ENCODE results near the gene VEGFD.
"Not testable (repeated sequence)": the region's sequence is repeated elsewhere in the genome, so short reads cannot be mapped to it uniquely, and the experiment has no call there.

The VEGFD gene

DNA sequence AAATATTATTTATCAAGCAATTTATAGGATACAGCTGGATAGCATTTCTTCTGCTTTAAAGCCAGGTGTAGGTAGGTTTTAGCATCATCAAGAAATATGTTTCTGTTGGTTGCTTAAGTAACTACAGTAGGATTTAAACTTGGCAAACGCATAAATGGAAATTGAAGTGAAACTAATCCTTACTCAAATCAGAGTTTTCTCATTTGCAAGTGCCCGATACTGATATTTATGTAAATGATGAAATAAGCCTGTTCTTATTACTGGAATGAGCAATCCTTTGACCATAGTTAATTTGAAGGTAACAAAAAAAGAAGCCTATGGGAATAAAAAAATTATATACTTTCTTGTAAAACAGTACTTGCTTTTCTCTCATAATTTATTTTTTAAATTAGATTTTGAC lies 25.7 kb downstream of the VEGFD start:
- no peak for DNase-seq (ENCODE audit: low spot score)

DNA sequence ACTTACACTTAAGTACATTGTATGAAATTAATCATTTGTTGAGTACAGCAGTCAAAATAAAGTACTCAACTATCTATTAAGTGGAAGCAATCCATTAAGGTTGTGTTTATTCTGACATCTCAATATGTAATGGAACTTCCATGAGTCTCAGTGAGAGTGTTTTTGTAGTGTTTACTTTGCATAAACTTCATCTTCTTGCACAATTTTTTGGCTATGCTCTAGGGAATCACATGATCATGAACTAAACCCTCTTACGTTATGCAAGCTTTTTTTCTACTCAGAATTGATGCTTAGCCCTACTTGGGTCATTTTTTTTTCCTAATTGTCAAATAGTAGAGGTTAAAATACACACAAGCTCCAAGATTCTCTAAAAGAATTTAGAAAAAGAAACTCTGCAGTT lies 27.8 kb downstream of the VEGFD start:
- DNase-seq (ENCODE audit: low spot score), result no peak

DNA sequence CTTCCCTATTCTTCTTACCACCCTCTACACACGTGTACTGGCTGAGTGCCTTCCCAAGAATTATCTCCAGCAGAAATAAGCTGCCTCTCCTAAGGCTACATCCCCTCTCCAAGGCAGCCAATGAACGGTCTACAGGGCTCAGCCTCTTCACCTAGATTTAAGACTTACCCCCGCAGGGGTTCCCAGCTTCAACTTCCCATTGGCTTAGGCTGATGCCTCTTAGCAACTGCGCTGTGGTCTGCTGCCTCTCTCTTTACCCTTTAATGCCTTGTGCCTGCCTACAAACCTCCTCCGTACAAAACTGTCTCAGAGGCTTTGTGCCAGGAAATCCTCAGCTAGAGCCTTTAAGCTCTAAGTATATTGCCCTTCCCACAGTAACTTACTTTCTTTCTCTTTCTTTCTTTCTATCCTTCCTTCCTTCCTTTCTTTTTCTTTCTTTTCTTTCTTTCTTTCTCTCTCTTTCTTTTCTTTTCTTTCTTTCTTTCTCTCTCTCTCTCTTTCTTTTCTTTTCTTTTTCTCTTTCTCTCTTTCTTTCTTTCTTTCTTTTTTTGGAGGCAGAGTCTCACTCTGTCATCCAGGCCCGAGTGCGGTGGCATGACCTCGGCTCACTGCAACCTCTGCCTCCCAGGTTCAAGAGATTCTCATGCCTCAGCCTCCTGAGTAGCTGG lies 33.8 kb downstream of the VEGFD start:
- no peak for DNase-seq (ENCODE audit: low spot score)

DNA sequence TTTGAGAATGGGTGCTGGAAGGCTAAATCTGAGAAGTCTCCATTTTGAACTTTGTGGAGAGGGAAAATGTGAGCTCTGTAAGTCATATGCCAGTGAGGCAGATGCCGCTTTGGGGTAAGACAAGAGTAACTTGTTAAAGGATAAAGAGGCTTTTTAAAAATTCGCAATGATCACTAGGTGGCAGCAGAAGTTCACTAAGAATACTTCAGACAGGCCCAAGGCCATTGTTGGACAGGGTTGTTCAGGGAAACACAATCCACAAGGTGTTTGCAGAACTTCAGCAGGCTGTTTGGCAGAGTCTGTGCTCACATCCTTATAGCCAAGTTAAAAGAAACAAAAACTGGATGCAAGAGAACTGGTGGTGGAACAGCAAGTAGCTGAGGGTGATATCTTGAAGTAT lies 35.2 kb downstream of the VEGFD start:
- peak; percentile 18 for DNase-seq (ENCODE audit: low spot score)

DNA sequence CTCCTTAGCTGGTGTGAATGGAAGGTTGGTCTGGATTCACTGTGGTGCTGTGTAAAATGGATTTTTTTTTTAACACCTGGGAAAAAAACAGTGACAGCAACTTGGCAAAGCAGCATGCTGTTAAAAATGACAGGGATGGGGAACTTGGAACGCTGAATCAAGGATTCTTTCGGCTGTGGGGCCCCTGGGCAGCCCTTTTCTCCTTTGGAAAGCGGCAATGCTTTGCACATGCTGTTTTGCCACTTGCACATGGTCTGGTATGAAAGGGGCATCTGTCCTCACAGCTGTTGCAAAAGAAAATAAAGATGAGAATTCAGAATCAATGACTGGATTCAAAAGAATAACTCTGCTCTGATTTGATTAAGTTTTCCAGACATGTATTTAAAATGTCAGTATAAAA lies 38.2 kb downstream of the VEGFD start:
- DNase-seq (ENCODE audit: low spot score), result no peak

DNA sequence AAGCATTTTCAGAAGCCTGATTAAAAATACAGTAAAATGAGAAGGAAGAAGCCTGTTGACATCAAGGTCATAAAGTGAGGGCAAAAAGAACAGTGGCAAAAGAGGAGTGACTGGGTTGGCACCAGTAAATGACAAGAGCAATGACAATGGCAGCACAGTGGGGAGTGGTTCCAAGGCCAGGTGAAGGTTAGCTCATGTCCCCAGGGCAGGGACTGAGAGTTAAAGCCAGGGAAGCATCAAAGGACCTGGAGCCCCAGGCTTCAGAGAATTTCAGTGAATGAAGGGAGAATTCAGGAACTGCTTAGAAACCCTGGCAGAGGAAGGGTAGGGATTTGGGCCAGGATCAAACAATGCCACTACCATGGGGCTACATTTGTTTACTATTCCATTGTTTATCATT lies 40.1 kb downstream of the VEGFD start:
- no peak for DNase-seq (ENCODE audit: low spot score)

DNA sequence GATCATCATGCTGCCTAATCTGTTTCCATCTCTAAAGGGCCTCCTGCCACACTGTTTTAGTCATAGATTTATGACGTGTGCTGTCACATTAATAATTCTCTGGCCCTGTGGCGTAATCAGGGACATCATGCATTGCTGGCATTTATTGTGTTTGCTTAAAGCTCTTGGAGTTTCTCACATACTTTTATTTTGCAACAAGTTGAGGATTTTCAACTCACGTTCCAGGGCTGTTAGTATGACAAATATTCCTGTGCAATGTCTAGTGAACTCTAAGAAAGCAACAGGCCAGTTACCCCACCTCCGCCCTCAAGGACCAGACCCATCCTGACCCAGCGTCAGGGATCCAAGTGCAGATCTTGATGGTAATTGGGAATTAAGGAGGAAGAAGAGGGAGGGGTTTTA lies 41.1 kb downstream of the VEGFD start:
- DNase-seq (ENCODE audit: low spot score), result no peak

DNA sequence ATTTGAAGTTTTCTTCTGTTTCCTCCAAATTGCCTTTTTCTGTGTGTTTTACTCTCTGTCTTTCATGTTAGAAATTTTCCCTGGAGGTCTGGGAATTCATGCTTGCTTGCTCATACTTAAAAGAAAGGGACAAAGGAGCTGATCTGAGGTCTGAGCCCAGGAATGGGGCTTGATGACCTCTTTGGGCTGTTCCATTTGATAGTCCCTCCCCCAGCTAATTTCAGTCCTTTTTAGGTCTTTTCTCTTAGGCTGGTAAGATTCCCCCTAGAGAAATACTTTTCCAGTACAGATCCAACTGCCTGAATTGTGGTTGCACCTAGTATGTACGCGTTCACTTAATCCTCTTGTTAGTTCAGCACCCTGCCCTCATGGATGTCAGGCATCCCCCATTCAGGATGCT lies 43.3 kb downstream of the VEGFD start:
- no peak for DNase-seq (ENCODE audit: low spot score)

DNA sequence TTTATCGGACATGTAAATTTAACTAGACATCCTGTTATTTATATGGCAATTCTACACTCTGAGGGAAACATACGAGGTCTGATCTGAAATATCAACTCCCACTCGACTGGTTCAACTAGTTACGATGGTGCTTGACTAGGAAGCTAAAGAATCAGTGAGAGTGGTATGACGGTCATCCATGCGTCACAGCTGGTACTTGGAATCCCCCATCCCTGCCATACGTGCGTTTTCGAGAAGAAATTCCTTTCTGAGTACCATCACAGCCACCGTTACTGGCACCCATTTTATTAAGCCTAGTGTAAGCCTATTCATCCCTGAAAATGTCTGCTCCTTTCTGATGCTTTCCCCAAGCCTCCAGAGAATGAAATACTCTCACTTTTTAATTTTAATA lies 48.2 kb downstream of the VEGFD start:
- DNase-seq (ENCODE audit: low spot score), result peak; percentile 3

DNA sequence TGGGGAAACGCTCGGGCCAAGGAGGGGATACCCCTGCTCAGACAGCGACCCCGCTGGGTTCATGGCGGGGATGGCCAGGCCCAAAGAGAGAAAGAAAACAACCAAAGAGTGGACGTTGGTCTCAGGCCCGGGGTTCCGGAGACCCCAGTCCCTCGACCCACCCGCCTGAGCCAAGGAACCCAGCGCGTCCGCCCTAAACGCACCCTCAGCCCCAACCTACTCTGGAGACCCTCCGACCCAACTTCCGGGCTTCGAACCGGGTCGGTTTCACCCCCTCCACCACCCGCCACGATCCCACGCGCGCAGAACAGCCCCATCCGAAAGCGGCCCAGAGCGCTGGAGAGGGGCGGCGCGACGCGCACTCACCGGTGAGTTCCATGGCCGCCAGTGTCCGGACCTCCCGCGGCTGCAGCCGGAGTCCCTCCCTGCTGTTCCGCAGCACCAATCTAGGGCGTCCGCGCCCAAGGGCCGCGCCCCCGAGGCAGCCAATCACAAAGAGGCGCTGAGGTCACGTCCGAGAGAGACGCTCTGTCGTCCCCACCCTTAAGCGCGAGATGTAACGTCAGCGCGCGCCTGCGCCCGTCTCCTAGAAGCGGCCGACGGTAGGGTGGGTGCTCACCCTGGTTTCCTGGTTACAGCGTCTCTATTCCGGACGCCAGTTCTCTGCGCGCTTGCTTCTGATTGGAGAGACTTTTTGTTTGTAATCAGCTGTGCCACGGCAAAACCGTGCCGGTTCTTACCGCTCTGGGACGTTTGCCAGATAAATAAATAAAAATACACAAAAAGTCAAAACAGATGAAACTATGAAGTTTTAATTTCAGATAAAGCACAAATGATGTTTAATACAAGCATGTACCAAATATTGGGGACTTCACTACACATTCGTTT lies 48.8 kb downstream of the VEGFD start, which contains the start of gene PIGA:
Gene PIGA (minus strand): TSS at position 389 of the 888 bp plus-strand sequence. CDS start 3,593 bp downstream, outside the sequence.
- peak; percentile 89 for DNase-seq (ENCODE audit: low spot score)

DNA sequence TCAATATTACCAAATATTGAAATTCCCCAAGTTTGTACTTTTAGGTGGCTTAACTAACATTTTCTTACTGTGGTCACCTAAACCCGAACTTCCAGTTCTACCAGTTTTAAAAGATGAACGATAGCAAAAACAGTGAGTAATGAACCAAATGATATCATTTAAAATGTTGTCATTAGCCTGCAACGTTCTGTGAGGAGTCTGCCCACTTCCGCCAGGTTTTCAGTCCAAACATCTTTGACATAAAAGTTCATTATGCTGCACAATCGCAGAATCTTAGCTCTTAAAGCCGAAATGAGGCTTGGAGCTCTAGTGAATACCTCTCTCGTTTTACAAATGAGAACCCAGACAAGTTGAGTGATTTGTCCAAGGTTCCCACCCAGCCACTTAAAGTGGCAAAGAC lies 49.7 kb downstream of the VEGFD start:
- DNase-seq (ENCODE audit: low spot score), result peak; percentile 2

DNA sequence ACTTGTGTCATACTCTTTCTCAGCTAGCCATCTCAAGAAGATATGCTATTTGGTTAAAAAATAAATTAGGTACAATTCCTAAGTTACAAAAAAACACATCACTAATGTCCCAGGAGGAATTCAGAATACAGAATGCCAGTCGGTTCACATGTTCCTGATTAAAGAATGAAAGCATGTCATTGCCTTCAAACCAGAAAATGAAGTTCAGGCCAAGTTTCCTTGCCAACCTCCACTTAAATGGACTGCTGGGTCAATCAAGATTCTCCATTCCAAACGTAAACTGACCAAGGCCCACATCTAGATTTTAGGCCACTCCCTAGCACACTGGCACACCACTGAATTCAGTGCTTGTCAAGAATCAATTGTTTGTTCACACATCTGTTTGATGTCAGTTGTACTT lies 55.4 kb downstream of the VEGFD start:
- DNase-seq (ENCODE audit: low spot score), result no peak

DNA sequence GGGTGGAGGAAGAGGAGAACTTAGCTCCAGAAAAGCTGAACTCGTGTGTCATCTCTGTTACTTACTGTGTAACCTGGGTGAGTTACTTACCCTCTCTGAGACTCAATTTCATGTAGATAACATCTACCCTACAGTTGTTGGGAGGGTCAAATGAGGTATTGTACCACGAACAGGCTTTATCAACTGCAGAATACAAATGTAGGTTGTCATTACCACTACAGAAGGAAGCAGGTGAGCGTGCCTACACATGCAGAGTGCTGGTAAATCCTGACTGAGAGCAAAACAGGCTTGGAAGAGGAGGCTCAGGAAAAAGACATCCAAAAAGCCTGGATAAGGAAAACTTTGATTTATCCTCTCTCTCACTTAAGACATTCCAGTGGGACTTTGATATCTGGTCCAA lies 56.1 kb downstream of the VEGFD start:
- no peak for DNase-seq (ENCODE audit: low spot score)

DNA sequence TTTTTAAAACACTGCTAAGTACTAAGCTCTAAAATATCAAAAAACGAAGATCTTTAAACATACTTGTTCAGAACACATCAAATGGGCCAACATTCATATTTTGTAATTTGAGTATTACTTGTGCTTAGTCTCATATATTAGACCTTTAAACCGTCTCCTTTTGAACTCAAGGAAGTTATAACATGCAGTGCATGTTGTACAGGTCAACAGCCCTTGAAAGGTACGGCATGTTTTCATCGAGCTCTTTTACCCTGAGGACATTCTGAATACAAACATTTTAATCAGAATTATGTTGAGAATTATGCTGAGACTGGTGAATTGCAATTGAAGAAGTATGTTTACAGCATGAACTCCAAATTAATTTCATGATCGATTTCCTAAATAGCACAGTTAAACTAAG lies 61.7 kb downstream of the VEGFD start:
- DNase-seq (ENCODE audit: low spot score), result no peak

DNA sequence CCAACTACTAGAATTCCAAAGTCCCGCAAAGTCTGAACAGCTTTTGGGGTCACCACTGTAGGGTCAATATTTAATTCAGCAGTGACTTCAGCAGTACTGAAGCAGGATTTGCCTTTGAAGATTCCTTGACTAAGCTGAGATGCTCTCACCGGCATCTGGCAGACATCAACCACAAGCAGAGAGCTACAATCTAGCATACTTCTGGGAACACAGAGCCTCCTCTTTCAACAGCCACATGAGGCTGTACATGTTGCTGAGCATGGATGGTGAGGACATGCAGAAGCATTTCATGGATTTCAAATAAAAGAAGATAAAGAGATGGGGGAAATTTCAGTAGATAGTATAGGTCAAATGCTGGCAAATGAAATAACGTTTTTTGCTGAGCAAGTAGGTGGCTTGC lies 62.1 kb downstream of the VEGFD start:
- DNase-seq (ENCODE audit: low spot score), result no peak

DNA sequence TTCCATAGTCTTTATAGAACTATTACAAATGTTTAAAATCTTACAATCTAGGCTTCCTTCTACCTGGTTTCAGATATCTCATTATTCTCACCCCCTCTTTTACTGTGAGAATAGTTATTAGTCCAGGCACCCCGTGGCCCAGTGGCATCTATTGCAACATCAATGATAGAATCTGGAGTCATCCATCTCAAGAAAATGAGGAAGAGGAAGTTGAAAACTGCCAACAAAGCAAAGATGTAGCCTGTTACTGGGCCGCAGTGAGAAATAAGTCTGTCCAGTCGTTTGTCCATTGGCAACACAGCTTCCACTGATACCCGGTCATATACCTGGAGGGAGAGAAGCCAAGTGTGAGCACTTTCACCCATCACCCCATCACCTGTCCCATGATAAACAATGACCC lies 62.8 kb downstream of the VEGFD start:
- DNase-seq (ENCODE audit: low spot score), result no peak

DNA sequence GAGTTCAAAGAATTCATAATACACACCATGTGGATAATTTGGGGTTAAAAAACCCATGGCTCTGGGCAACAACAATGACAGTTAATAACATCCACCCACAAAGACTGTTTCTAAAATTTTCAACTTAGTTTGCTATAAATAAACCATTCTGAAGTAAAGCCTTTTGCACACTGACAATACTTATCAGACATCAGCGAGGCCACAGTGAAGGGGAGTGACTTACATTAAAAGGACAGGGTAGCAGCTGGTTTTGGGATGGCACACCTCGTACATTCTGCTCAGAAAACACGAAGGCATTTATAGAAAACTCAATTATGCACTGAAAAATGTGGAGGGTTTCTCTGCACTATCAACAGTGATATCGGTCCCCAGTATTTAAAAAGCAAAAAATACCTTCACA lies 63.9 kb downstream of the VEGFD start:
- no peak for DNase-seq (ENCODE audit: low spot score)

DNA sequence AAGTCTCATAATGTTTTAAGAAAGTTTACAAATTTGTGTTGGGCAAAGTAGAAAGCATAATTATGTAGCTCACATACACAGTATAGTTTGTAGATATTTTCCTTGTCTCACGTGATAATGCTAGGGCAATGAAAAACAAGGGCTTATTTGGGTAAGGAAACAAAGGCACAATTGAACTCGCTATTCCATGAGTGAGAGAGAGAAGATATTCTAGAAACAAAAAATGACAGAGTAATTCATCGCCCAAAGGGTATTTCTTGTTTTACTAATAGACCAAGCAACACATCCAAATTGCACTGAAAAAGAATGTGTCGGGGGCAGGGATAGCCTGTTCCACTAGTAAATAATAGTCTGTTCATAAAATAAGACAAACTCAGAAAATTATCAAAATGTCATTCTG lies 65.1 kb downstream of the VEGFD start:
- DNase-seq (ENCODE audit: low spot score), result no peak

DNA sequence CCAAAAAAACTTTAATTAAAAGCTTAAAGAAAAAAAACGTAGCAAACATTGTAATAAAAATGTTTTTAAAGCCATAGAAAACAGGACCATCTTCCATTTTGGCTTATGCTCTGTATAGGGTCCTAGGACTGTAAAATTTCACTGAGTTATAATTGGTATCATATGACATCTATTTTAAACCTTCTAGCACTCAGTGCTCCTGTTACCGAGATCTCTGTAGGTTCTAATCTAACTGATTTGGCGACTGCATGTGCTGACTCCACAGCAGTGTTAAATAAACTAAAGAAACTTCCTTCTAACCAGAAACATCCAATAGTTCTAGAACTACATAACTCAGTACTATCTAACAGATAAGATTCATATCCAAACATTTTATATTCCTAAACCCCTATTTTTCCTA lies 68.7 kb downstream of the VEGFD start, which contains the start of gene ASB11:
Gene ASB11 (minus strand): TSS at position 132 of the 400 bp plus-strand sequence. CDS start 35 bp downstream, at position 97.
- no peak for DNase-seq (ENCODE audit: low spot score)

DNA sequence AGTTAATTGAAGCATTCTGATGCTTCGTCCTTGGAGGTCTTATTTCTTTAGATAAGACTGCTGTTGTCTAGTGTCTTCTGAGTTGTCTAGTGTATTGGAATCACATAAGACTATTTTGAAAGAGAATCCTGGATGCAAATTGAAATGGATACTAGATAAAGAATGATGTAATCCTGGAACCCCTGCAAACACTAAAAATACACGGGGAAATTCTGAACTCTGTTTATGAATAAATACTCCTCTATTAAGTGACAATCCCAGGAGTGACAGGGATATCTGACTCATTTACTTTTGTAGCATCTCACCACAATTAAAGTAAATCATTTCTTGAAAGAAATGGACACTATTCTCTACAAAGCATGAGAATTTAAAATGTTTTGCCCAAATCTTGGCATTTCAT lies 69.7 kb downstream of the VEGFD start:
- DNase-seq (ENCODE audit: low spot score), result no peak

DNA sequence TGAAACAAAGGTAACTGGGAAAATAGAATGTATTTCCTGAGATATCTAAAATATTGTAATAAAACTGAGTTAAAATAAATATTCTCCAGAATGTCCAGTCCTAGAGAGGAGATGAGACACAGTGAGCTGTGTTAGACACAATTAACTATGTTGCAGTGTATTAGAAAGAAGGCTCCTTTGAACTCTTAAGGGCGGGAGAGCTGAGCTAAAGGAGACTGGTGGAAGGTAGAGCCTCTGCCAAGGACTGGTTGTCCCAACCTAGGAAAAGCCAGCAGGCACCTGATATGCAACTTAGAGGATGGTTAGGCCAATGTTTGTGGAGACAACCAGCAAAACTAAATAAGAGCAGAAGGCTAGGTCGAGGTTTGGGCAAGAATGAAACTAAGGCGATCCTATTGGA lies 73.1 kb downstream of the VEGFD start:
- no peak for DNase-seq (ENCODE audit: low spot score)

DNA sequence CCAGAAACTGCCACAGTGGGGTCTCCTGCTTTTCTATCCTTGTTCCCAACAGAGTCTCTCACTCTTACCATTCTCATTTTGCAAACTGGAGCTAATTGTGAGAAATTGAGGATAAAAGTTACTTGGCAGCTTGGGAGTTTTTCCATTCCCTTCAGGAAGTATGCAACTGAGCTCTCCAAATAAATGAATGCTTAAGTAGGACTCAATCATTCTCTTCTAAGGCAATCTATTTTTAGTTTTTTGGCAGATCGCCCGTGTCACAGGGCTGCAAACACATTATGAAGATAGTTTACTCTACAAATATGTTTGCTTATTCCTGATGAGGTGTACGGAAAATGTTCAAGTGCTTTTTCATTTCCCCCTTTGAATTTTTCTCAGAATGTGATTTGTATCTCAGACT lies 74.1 kb downstream of the VEGFD start:
- DNase-seq (ENCODE audit: low spot score), result no peak

DNA sequence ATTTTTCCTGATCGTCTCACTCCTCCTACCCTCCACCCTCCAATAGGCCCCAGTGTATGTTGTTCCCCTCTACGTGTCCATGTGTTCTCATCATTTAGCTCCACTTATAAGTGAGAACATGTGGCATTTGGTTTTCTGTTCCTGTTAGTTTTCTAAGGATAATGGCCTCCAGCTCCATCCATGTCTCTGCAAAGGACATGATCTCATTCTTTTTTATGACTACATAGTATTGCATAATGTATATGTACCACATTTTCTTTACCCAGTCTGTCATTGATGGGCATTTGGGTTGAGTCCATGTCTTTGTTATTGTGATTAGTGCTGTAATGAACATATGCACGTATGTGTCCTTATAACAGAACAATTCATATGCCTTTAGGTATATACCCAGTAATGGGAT lies 78.3 kb downstream of the VEGFD start:
- not testable (repeated sequence) for DNase-seq (ENCODE audit: low spot score)

Measured in CD4-positive, alpha-beta T cell treated with Interleukin-6 at 100 ng/mL for 8 hours (primary cell).